Islet of Langerhans (tissue), 1 donor: ENCODE measurements around the gene CACNA2D4.

Experiments used
- FAIRE-seq: peaks from one replicate; lab custom pipeline; 2011; peaks lifted over from hg19 to GRCh38; lab: Jason Lieb, UNC

The CACNA2D4 gene

GRCh38 chr12:1773937-1774655 is 144.4 kb downstream of the CACNA2D4 start:
- FAIRE-seq = no peak

- FAIRE-seq = no peak
Measured at GRCh38 chr12:1769809-1770494, 148.5 kb downstream of the CACNA2D4 start.

- no peak for FAIRE-seq
Measured at GRCh38 chr12:1768615-1769014, 149.8 kb downstream of the CACNA2D4 start.

GRCh38 chr12:1767407-1768090 is 150.9 kb downstream of the CACNA2D4 start:
- no peak for FAIRE-seq

- FAIRE-seq = no peak
Measured at GRCh38 chr12:1766110-1766509, 152.3 kb downstream of the CACNA2D4 start.

GRCh38 chr12:1763153-1763552 is 155.3 kb downstream of the CACNA2D4 start:
- no peak for FAIRE-seq

GRCh38 chr12:1761857-1762256 is 156.6 kb downstream of the CACNA2D4 start:
- no peak for FAIRE-seq

- FAIRE-seq = peak; percentile 47
Measured at GRCh38 chr12:1760566-1761382, 157.7 kb downstream of the CACNA2D4 start.

GRCh38 chr12:1758887-1759286 is 159.6 kb downstream of the CACNA2D4 start:
- FAIRE-seq = no peak

GRCh38 chr12:1758376-1758775 is 160.1 kb downstream of the CACNA2D4 start:
- FAIRE-seq = no peak

- no peak for FAIRE-seq
Measured at GRCh38 chr12:1750300-1750699, 168.2 kb downstream of the CACNA2D4 start.

- no peak for FAIRE-seq
Measured at GRCh38 chr12:1749019-1749418, 169.4 kb downstream of the CACNA2D4 start.

- FAIRE-seq = no peak
Measured at GRCh38 chr12:1747609-1748008, 170.8 kb downstream of the CACNA2D4 start.

GRCh38 chr12:1744932-1745331 is 173.5 kb downstream of the CACNA2D4 start:
- no peak for FAIRE-seq
